Measurements from ENCODE around the gene INPPL1. TPM values are rescaled to one million over a fixed set of nuclear protein-coding genes. Genes with fewer than 3 reads are reported as not detected.
A peak's percentile ranks its signal among the peaks of the same experiment; 100 is the strongest.

Gene INPPL1
- total RNA-seq, 4 donors from 2014 or later, result 25.0 to 68.8 (median 41.2) TPM

- H3K4me3 ChIP-seq (ENCODE audit: low read depth, poor library complexity, severe bottlenecking), result no peak overlapping the region
- intact Hi-C loops (cut with DNase I; ENCODE audit: low total_unique reads), result no loop called here
- DNase-seq (ENCODE audit: low spot score in 2 of 2), result peak in 1 of 2 donors; percentile 84
- TF ChIP-seq CTCF (IDR thresholded peaks at IDR 0.05) (no peak), POLR2A (IDR thresholded peaks at IDR 0.05) (no peak)
- WGBS, 2 donors, result 82 to 84% methylated on average over 12 to 16 of the region's 16 CpGs
These were observed 3.8 kb downstream of the INPPL1 start for GRCh38 chr11:72228229-72228843.

- H3K4me3 ChIP-seq (ENCODE audit: low read depth, poor library complexity, severe bottlenecking), result no peak overlapping the region
- TF ChIP-seq POLR2A (IDR thresholded peaks at IDR 0.05) (no peak), CTCF (IDR thresholded peaks at IDR 0.05) (no peak)
- intact Hi-C loops (cut with DNase I; ENCODE audit: low total_unique reads), result no loop called here
- WGBS, 2 donors, result 81 to 87% methylated on average over 7 of the region's 7 CpGs
- peak in 1 of 2 donors; percentile 57 for DNase-seq (ENCODE audit: low spot score in 2 of 2)
These were observed 4.3 kb downstream of the INPPL1 start for GRCh38 chr11:72228844-72229231.

GRCh38 chr11:72229336-72229924 is 4.9 kb downstream of the INPPL1 start:
- intact Hi-C loops (cut with DNase I; ENCODE audit: low total_unique reads), result no loop called here
- no peak overlapping the region for H3K4me3 ChIP-seq (ENCODE audit: low read depth, poor library complexity, severe bottlenecking)
- WGBS, 2 donors, result 96 to 98% methylated on average over 6 to 8 of the region's 8 CpGs
- TF ChIP-seq POLR2A (IDR thresholded peaks at IDR 0.05), result no peak
- no peak for TF ChIP-seq CTCF (IDR thresholded peaks at IDR 0.05)
- DNase-seq (ENCODE audit: low spot score in 2 of 2), result peak; percentile 9 to 53

GRCh38 chr11:72229925-72230763 is 5.6 kb downstream of the INPPL1 start:
- H3K4me3 ChIP-seq (ENCODE audit: low read depth, poor library complexity, severe bottlenecking), result no peak overlapping the region
- peak in 1 of 2 donors; percentile 78 for DNase-seq (ENCODE audit: low spot score in 2 of 2)
- WGBS, 2 donors, result 89 to 91% methylated on average over 19 to 21 of the region's 21 CpGs
- intact Hi-C loops (cut with DNase I; ENCODE audit: low total_unique reads), result no loop called here
- no peak for TF ChIP-seq CTCF (IDR thresholded peaks at IDR 0.05)
- no peak for TF ChIP-seq POLR2A (IDR thresholded peaks at IDR 0.05)

GRCh38 chr11:72230764-72231365 is 6.3 kb downstream of the INPPL1 start:
- TF ChIP-seq POLR2A (IDR thresholded peaks at IDR 0.05) (no peak), CTCF (IDR thresholded peaks at IDR 0.05) (no peak)
- peak in 1 of 2 donors; percentile 72 for DNase-seq (ENCODE audit: low spot score in 2 of 2)
- 91 to 92% methylated on average over 14 to 18 of the region's 18 CpGs for WGBS, 2 donors
- intact Hi-C loops (cut with DNase I; ENCODE audit: low total_unique reads), result no loop called here
- H3K4me3 ChIP-seq (ENCODE audit: low read depth, poor library complexity, severe bottlenecking), result no peak overlapping the region

Measured in lower leg skin (tissue), 4 donors.